ENCODE data around the gene SLC15A3.

DNA sequence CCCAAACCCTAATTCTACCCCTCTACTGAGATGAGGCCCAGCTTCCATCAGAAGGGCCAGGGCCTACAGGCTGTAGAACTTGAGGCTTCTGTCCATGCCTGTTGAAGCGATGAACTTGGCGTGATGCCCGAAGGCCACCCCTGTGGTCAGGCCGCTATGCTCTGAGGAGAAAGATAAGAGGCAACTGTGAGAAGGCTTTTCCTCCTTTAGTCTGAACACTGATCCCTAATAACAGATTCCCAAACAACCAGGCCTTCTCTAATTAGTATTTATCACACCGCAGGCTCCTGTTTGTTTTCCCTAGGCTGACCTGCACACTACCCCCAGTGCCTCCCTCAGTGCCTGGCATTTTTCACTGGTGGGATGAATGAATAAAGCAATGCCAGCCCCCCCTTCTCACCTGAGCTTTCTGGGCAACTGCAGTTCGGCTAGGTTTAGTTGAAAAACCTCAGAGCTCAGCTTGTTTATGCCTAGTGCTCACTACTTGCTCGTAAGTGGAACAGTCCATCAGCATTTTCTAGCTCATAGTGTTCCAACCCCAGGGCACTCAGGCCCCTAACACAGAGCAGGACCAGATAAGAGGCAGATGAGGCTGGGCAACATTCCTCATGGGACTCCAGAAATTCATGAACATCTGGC lies 60.8 kb downstream of the SLC15A3 start:
- TF ChIP-seq, protein P1, sequence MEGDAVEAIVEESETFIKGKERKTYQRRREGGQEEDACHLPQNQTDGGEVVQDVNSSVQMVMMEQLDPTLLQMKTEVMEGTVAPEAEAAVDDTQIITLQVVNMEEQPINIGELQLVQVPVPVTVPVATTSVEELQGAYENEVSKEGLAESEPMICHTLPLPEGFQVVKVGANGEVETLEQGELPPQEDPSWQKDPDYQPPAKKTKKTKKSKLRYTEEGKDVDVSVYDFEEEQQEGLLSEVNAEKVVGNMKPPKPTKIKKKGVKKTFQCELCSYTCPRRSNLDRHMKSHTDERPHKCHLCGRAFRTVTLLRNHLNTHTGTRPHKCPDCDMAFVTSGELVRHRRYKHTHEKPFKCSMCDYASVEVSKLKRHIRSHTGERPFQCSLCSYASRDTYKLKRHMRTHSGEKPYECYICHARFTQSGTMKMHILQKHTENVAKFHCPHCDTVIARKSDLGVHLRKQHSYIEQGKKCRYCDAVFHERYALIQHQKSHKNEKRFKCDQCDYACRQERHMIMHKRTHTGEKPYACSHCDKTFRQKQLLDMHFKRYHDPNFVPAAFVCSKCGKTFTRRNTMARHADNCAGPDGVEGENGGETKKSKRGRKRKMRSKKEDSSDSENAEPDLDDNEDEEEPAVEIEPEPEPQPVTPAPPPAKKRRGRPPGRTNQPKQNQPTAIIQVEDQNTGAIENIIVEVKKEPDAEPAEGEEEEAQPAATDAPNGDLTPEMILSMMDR (conservative IDR thresholded peaks at IDR 0.05; ENCODE audit: low read depth in 2 of 2) = no peak
- no peak for TF ChIP-seq STAT1 (IDR thresholded peaks at IDR 0.05; ENCODE audit: unreplicated experiment)
